Keratinocyte (primary cell): Measurements from ENCODE around the gene LIG3. TPM values are rescaled to one million over a fixed set of nuclear protein-coding genes. Genes with fewer than 3 reads are reported as not detected.

Experiments
- DNase-seq: peaks from one replicate; pipeline ENCODE4 v3.0.0-alpha.2; 2011; ENCODE audit warnings: low read depth, missing footprints, low spot score
- FAIRE-seq: peaks from 2 replicates; lab custom pipeline; 2011; peaks lifted over from hg19 to GRCh38; lab: Jason Lieb, UNC
- H2AFZ ChIP-seq: 2 replicates; pipeline ENCODE4 v1.6.0; 2012; ENCODE audit warnings: low read length, control low read depth, inconsistent platforms; ENCODE audit not compliant: control insufficient read depth
- H3K27ac ChIP-seq: 2 replicates; pipeline ENCODE4 v1.5.1; 2011; ENCODE audit warnings: low read length; ENCODE audit not compliant: control insufficient read depth, insufficient read depth
- H3K27me3 ChIP-seq: 3 replicates; pipeline ENCODE4 v1.6.0; 2011; ENCODE audit warnings: low read length; ENCODE audit not compliant: control insufficient read depth, insufficient read depth; ENCODE audit errors: extremely low read depth
- H3K36me3 ChIP-seq, 2 experiments: 2 replicates in 1 of 2; 3 replicates in 1 of 2; pipeline ENCODE4 v1.5.1; 2011; ENCODE audit warnings: low read length in 2 of 2, mild to moderate bottlenecking in 1 of 2; ENCODE audit not compliant: control insufficient read depth in 2 of 2, insufficient read depth in 2 of 2; ENCODE audit errors: extremely low read depth in 1 of 2
- H3K4me1 ChIP-seq: 3 replicates; pipeline ENCODE4 v1.5.1; 2011; ENCODE audit warnings: low read length; ENCODE audit not compliant: control insufficient read depth, insufficient read depth; ENCODE audit errors: extremely low read depth
- H3K4me2 ChIP-seq: 3 replicates; pipeline ENCODE4 v1.6.0; 2011; ENCODE audit warnings: low read depth, low read length; ENCODE audit not compliant: control insufficient read depth, insufficient read depth; ENCODE audit errors: extremely low read depth
- H3K4me3 ChIP-seq, 3 experiments: fragments of 200-600 bp in 1 of 3; sonication (generic) in 1 of 3; 2 replicates in 2 of 3; 3 replicates in 1 of 3; pipeline ENCODE4 v1.5.1; 2011 to 2016; ENCODE audit warnings: low read length in 3 of 3, mild to moderate bottlenecking in 3 of 3, control low read depth in 2 of 3, inconsistent platforms in 1 of 3, low read depth in 1 of 3, mixed read lengths in 1 of 3, mixed run types in 1 of 3, moderate library complexity in 1 of 3; ENCODE audit not compliant: control insufficient read depth in 2 of 3, insufficient read depth in 2 of 3; ENCODE audit errors: extremely low read depth in 1 of 3
- H3K79me2 ChIP-seq: 2 replicates; pipeline ENCODE4 v1.6.0; 2012; ENCODE audit warnings: low read length; ENCODE audit not compliant: control insufficient read depth, insufficient read depth
- H3K9ac ChIP-seq: 3 replicates; pipeline ENCODE4 v1.6.0; 2011; ENCODE audit warnings: low read length; ENCODE audit not compliant: control insufficient read depth, insufficient read depth; ENCODE audit errors: extremely low read depth
- H3K9me1 ChIP-seq: 3 replicates; pipeline ENCODE4 v1.6.0; 2011; ENCODE audit warnings: low read length; ENCODE audit not compliant: control insufficient read depth, insufficient read depth; ENCODE audit errors: extremely low read depth
- H3K9me3 ChIP-seq: 2 replicates; pipeline ENCODE4 v1.5.1; 2012; ENCODE audit warnings: low read depth, low read length; ENCODE audit not compliant: control insufficient read depth
- H4K20me1 ChIP-seq: 3 replicates; pipeline ENCODE4 v1.6.0; 2011; ENCODE audit warnings: low read length; ENCODE audit not compliant: control insufficient read depth, insufficient read depth; ENCODE audit errors: extremely low read depth
- EZH2 ChIP-seq: IDR thresholded peaks from one replicate; pipeline ENCODE4 v1.6.1; 2012; ENCODE audit warnings: inconsistent platforms, mild to moderate bottlenecking, low read length, moderate library complexity
- dilution Hi-C: fragments of 300-500 bp; cut with MboI; formaldehyde crosslinking; loops from one replicate; pipeline ENCODE4 v1.7.0; 2020; ENCODE audit warnings: low sequenced_read_pairs; ENCODE audit not compliant: extremely low pct_ligation_motif_present
- polyA plus RNA-seq, 5 experiments: library from polyadenylated mRNA; depleted of rRNA in 3 of 5; stranded (reverse) in 3 of 5; stranded (forward) in 1 of 5; unstranded in 1 of 5; fragments of >200 nt; gene quantifications; 1 replicate in 1 of 5; 2 replicates in 3 of 5; 3 replicates in 1 of 5; pipeline versions ENCODE4 v1.2.1 to v1.2.3, GENCODE V29; 2011 to 2012; ENCODE audit warnings: missing spikeins in 2 of 5, low read depth in 1 of 5, low replicate concordance in 1 of 5
- TF ChIP-seq, protein P1 (sequence below), 3 experiments: IDR thresholded peaks in 1 of 3; conservative IDR thresholded peaks in 1 of 3; optimal IDR thresholded peaks in 1 of 3; 2 replicates in 2 of 3; 3 replicates in 1 of 3; pipeline versions ENCODE3 to v1.5.1; 2011; ENCODE audit warnings: low read length in 3 of 3, mild to moderate bottlenecking in 3 of 3, moderate library complexity in 2 of 3, control low read depth in 1 of 3, inconsistent platforms in 1 of 3; ENCODE audit not compliant: insufficient read depth in 2 of 3; ENCODE audit errors: extremely low read depth in 1 of 3

Gene LIG3
- polyA plus RNA-seq, 1 donor (not counting 4 experiments of a cell fraction or from before 2014, with no cell fraction given) = 29.3 TPM

DNA sequence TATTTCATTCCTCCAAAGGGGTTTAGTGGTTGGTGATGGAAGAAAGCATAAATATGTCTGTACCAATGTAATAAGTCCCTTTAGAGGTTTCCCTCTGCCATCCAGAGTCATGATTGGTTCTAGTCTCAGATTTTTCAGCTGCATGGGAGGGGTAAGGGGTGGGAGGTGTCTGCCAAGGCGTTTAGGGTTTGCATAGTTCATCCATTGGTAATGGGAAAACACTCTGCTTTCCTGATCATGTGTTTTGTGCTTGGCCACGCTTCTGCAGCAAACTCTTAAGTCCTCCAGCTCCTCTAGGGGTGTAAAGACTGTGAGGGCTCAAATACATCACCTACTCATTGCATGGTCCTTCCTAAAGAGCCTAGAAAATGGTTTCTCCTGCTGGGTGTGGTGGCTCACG is 29.8 kb downstream of the LIG3 start:
- peaks cover 8 to 16% of the 10 kb centered on the region in 2 experiments for H3K36me3 ChIP-seq
- H3K9me1 ChIP-seq = no peaks in the 10 kb centered on the region
- no peak overlapping the region for H3K27ac ChIP-seq
- H2AFZ ChIP-seq = no peak overlapping the region
- H3K4me1 ChIP-seq = no peaks in the 10 kb centered on the region
- no peak overlapping the region for H3K9ac ChIP-seq
- no peaks in the 10 kb centered on the region for H4K20me1 ChIP-seq
- no peaks in the 10 kb centered on the region for H3K9me3 ChIP-seq
- TF ChIP-seq EZH2 = no peak
- TF ChIP-seq, protein P1, sequence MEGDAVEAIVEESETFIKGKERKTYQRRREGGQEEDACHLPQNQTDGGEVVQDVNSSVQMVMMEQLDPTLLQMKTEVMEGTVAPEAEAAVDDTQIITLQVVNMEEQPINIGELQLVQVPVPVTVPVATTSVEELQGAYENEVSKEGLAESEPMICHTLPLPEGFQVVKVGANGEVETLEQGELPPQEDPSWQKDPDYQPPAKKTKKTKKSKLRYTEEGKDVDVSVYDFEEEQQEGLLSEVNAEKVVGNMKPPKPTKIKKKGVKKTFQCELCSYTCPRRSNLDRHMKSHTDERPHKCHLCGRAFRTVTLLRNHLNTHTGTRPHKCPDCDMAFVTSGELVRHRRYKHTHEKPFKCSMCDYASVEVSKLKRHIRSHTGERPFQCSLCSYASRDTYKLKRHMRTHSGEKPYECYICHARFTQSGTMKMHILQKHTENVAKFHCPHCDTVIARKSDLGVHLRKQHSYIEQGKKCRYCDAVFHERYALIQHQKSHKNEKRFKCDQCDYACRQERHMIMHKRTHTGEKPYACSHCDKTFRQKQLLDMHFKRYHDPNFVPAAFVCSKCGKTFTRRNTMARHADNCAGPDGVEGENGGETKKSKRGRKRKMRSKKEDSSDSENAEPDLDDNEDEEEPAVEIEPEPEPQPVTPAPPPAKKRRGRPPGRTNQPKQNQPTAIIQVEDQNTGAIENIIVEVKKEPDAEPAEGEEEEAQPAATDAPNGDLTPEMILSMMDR (optimal IDR thresholded peaks at IDR 0.05 in 1 of 3, IDR thresholded peaks at IDR 0.05 in 1 of 3, conservative IDR thresholded peaks at IDR 0.05 in 1 of 3; ENCODE audit: extremely low read depth in 1 of 3, insufficient read depth in 2 of 3, low read length in 3 of 3) = no peak
- DNase-seq = no peak
- no peaks in the 10 kb centered on the region for H3K79me2 ChIP-seq
- no peak overlapping the region for H3K4me3 ChIP-seq
- no peaks in the 10 kb centered on the region for H3K27me3 ChIP-seq
- no peak overlapping the region for H3K4me2 ChIP-seq
- FAIRE-seq = no peak
- dilution Hi-C loops = no loop called here

DNA sequence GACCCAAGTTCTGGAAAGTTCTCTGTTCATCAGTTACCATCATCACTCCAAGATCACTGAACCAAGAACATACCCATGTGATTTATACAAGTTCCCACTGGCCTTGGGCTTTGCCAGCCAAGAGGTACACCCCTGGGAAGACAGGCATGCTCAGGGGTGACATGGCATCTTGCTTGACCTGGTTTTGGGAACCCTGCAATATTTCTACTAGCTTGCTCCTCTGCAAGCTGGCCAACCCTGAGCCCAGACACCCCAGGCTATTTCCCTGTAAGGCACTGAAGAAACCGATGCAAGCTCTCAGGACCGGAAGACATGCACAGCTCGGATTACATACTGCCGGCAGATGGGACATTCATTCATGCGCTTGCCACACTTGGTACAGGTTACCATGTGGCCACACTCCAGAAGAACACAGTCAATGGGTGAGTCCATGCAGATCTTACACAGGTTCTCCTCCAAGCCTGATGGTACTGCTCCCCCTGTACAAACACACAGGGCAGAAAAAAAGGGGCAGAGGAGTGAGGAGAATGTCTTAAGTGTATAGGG is 31.4 kb downstream of the LIG3 start:
- Histone ChIP-seq H3K27ac (no peak overlapping the region), H3K4me3 (no peak overlapping the region), H4K20me1 (no peaks in the 10 kb centered on the region), H2AFZ (no peak overlapping the region), H3K79me2 (no peaks in the 10 kb centered on the region), H3K9ac (no peak overlapping the region), H3K4me1 (no peaks in the 10 kb centered on the region), H3K4me2 (no peak overlapping the region), H3K9me3 (no peaks in the 10 kb centered on the region), H3K9me1 (no peaks in the 10 kb centered on the region), H3K27me3 (no peaks in the 10 kb centered on the region), H3K36me3 (peaks cover 17 to 27% of the 10 kb centered on the region in 2 experiments)
- dilution Hi-C loops = no loop called here
- TF ChIP-seq EZH2 = no peak
- TF ChIP-seq, protein P1 (optimal IDR thresholded peaks at IDR 0.05 in 1 of 3, IDR thresholded peaks at IDR 0.05 in 1 of 3, conservative IDR thresholded peaks at IDR 0.05 in 1 of 3; ENCODE audit: extremely low read depth in 1 of 3, insufficient read depth in 2 of 3, low read length in 3 of 3) = no peak
- no peak for DNase-seq
- no peak for FAIRE-seq
